RWPE1 (cell line): Measurements from ENCODE around the gene MILR1.
A peak's percentile ranks its signal among the peaks of the same experiment; 100 is the strongest.

Experiments used
- CTCF ChIA-PET: fragments of 350-600 bp; sonication (Branson Sonifier 250); formaldehyde crosslinking; extraction: SDS; loops from one replicate; lab custom pipeline; 2021; lab: Yijun Ruan, JAX
- POLR2A ChIA-PET: fragments of 400-600 bp; formaldehyde crosslinking; extraction: SDS; loops from one replicate; lab custom pipeline; 2020; ENCODE audit warnings: antibody characterized with exemption; ENCODE audit not compliant: low non-redundant PET; lab: Yijun Ruan, JAX
- DNase-seq: peaks from one replicate; pipeline ENCODE4 v3.0.0; 2012; ENCODE audit warnings: low spot score
- H3K27ac ChIP-seq: fragments of 450-650 bp; 2 replicates; pipeline ENCODE4 v1.5.1; 2017
- CTCF ChIP-seq: fragments of 450-650 bp; conservative IDR thresholded peaks from 2 replicates; pipeline ENCODE4 v1.5.1; 2017; ENCODE audit warnings: low read depth, mild to moderate bottlenecking

Gene MILR1

DNA sequence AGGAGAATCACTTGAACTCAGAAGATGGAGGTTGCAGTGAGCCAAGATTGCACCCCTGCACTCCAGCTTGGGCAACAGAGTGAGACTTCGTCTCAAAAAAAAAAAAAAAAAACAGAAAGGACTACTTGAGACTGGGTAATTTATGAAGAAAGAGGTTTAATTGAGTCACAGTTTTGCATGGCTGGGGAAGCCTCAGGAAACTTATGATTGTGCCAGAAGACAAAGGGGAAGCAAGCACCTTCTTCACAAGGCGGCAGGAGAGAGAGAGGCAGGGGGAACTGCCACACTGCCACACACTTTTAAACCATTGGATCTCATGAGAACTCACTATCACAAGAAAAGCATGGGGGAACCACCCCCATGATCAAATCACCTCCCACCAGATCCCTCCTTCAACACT is 9.0 kb upstream of the MILR1 start:
- DNase-seq = no peak
- POLR2A ChIA-PET = no interaction called here
- CTCF ChIA-PET = no interaction called here

DNA sequence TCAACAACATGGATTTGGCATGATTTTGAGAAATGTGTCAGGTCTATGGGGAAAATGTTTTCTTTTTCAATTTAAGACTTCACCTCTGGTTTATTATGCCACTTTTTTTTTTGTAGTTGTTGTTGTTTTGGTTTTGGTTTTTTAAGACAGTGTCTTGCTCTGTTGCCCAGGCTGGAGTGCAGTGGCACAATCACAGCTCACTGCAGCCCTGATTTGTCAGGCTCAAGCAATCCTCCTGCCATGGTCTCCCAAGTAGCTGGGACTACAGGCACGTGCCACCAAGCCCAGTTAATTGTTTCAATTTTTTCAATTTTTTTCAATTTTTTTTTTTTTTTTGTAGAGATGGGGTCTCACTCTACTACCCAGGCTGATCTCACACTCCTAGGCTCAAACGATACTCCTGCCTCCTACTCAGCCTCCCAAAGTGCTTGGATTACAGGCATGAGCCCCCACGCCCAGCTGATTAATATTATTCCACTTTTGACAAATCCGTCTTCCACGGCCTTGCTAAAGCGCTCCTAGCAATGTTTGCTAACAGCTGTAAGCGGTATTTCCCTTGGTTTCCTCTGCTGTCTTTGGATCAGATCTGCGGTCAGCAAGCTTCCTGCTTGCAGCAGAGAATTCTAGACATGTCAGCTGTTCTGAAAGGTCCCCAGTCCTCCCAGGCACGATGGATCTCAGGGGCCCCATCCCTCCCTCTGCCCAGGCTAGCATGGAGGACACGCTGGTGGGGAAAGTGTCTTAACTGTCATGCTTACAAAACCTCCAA is 7.0 kb upstream of the MILR1 start:
- POLR2A ChIA-PET = no interaction called here
- no peak for TF ChIP-seq CTCF
- DNase-seq = no peak
- H3K27ac ChIP-seq = no peak overlapping the region
- CTCF ChIA-PET = interaction anchor here (0.6 kb wide), 1 partner anchor 121 kb away, joined by 4 read pairs; no protein-coding TSS in a partner anchor

More for the DNA sequence above, 9.0 kb upstream of the MILR1 start:
- H3K27ac ChIP-seq = no peak overlapping the region
- TF ChIP-seq CTCF = no peak

- CTCF ChIA-PET = interaction anchor here (0.6 kb wide), 1 partner anchor 488 kb away, joined by 3 read pairs; no protein-coding TSS in a partner anchor
- no peak for DNase-seq
- H3K27ac ChIP-seq = peak overlapping the region; percentile 6; the same call in 1 of the 2 replicates
- POLR2A ChIA-PET = no interaction called here
- TF ChIP-seq CTCF = no peak
Measured at GRCh38 chr17:64442541-64442971, 6.4 kb upstream of the MILR1 start.

DNA sequence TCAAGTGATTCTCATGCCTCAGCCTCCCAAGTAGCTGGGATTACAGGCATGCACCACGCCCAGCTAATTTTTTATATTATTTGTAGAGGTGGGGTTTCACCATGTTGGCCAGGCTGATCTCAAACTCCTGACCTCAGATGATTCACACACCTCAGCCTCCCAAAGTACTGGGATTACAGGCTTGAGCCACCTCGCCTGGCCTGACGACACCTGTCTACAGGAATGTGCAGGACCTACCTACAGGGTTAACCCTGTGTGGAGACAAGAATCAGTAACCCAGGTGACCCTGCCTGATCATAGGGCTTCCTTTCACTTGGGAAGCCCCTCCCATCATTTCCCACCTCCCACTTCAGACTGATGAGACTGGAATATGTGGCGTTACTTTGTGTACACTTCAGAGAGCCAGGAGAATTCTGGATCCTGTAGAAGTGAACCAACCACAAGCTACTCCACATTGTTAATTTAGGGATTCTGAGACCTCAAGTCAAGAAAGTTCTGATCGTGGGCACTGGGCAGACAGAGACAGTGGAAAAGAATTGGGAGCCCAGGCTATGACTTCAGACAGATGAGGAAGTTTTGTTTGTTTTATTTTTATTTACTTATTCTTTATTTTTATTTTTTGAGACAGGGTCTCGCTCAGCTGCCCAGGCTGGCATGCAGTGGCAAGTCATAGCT is 5.7 kb upstream of the MILR1 start:
- no peak for TF ChIP-seq CTCF
- H3K27ac ChIP-seq = peak overlapping the region; percentile 6; the same call in 1 of the 2 replicates
- CTCF ChIA-PET = interaction anchor here (0.6 to 1.2 kb wide), 2 partner anchors 14 to 489 kb away, joined by 3 read pairs; no protein-coding TSS in a partner anchor
- DNase-seq = peak; percentile 20
- POLR2A ChIA-PET = no interaction called here

GRCh38 chr17:64447526-64447925 is 1.4 kb upstream of the MILR1 start:
- CTCF ChIA-PET = no interaction called here
- POLR2A ChIA-PET = no interaction called here
- no peak for DNase-seq
- TF ChIP-seq CTCF = no peak
- H3K27ac ChIP-seq = no peak overlapping the region

- ChIA-PET POLR2A (no interaction called here), CTCF (no interaction called here)
- TF ChIP-seq CTCF = no peak
- DNase-seq = no peak
- H3K27ac ChIP-seq = no peak overlapping the region
Measured at GRCh38 chr17:64449545-64449944, 630 bp downstream of the MILR1 start.
